H1 (cell line): ENCODE results near the gene NEDD9. TPM values are rescaled to one million over a fixed set of nuclear protein-coding genes. Genes with fewer than 3 reads are reported as not detected.
A peak's percentile ranks its signal among the peaks of the same experiment; 100 is the strongest.

Experiments used
- CTCF ChIA-PET: fragments of 300-600 bp; sonication (Branson Sonifier 250); formaldehyde crosslinking; loops from one replicate; lab custom pipeline; 2021; ENCODE audit not compliant: partially characterized antibody; lab: Charles Lee
- POLR2A ChIA-PET: fragments of 300-600 bp; sonication (Branson Sonifier 250); formaldehyde crosslinking; loops from one replicate; lab custom pipeline; 2021; ENCODE audit warnings: inconsistent platforms; ENCODE audit not compliant: partially characterized antibody; lab: Charles Lee
- DNase-seq, 2 experiments: peaks; one replicate each; pipeline versions ENCODE4 v3.0.0 to v3.0.0-alpha.2; 2010 to 2022; ENCODE audit warnings: low spot score in 2 of 2, low read depth in 1 of 2, mixed read lengths in 1 of 2
- FAIRE-seq: peaks from 2 replicates; lab custom pipeline; 2011; peaks lifted over from hg19 to GRCh38; lab: Jason Lieb, UNC
- H2AFZ ChIP-seq: 2 replicates; pipeline ENCODE4 v1.8.1; 2012; ENCODE audit warnings: low read length, inconsistent platforms
- H2AK5ac ChIP-seq: 2 replicates; pipeline ENCODE4 v1.6.1; 2013; ENCODE audit warnings: low read depth, low read length
- H2BK120ac ChIP-seq: replicated peaks from 2 replicates; pipeline ENCODE3; 2013; ENCODE audit warnings: low read depth, low read length, inconsistent platforms
- H2BK12ac ChIP-seq: 2 replicates; pipeline ENCODE4 v1.6.1; 2013; ENCODE audit warnings: low read depth, low read length
- H2BK15ac ChIP-seq: 2 replicates; pipeline ENCODE4 v1.6.1; 2013; ENCODE audit warnings: low read length
- H2BK20ac ChIP-seq: 2 replicates; pipeline ENCODE4 v1.6.1; 2013; ENCODE audit warnings: low read length
- H2BK5ac ChIP-seq: 2 replicates; pipeline ENCODE4 v1.6.1; 2013; ENCODE audit warnings: low read depth, low read length
- H3K14ac ChIP-seq: 2 replicates; pipeline ENCODE4 v1.6.1; 2013; ENCODE audit warnings: inconsistent platforms; ENCODE audit not compliant: insufficient read length
- H3K18ac ChIP-seq: 2 replicates; pipeline ENCODE4 v1.6.1; 2013; ENCODE audit warnings: low read length; ENCODE audit errors: extremely low read depth
- H3K23ac ChIP-seq: 2 replicates; pipeline ENCODE4 v1.6.1; 2013; ENCODE audit warnings: inconsistent platforms; ENCODE audit not compliant: insufficient read length
- H3K23me2 ChIP-seq: 2 replicates; pipeline ENCODE4 v1.6.1; 2013; ENCODE audit warnings: low read depth, low read length
- H3K27ac ChIP-seq: 2 replicates; pipeline ENCODE4 v1.6.1; 2011; ENCODE audit warnings: low read depth, low read length, inconsistent platforms
- H3K27me3 ChIP-seq, 4 experiments: replicated peaks in 1 of 4; 1 replicate in 1 of 4; 2 replicates in 3 of 4; pipeline versions ENCODE4 v1.6.1 to v1.8.1; 2011 to 2013; ENCODE audit warnings: low read length in 3 of 4, mild to moderate bottlenecking in 3 of 4, inconsistent platforms in 2 of 4, mixed read lengths in 2 of 4, moderate library complexity in 1 of 4; ENCODE audit not compliant: control insufficient read depth in 3 of 4, insufficient read depth in 3 of 4; ENCODE audit errors: extremely low read depth in 1 of 4
- H3K36me3 ChIP-seq, 4 experiments: 2 replicates each; pipeline versions ENCODE4 v1.6.1 to v1.8.1; 2011 to 2013; ENCODE audit warnings: mild to moderate bottlenecking in 4 of 4, low read length in 3 of 4, moderate library complexity in 2 of 4, control low read depth in 1 of 4, inconsistent platforms in 1 of 4; ENCODE audit not compliant: insufficient read depth in 4 of 4, control insufficient read depth in 2 of 4
- H3K4ac ChIP-seq: replicated peaks from 2 replicates; pipeline ENCODE3; 2013; ENCODE audit warnings: low read length, low read depth, mixed read lengths, inconsistent platforms; ENCODE audit not compliant: insufficient read length
- H3K4me1 ChIP-seq, 4 experiments: replicated peaks in 1 of 4; 1 replicate in 1 of 4; 2 replicates in 3 of 4; pipeline versions ENCODE4 v1.6.1 to v1.8.1; 2011 to 2013; ENCODE audit warnings: low read length in 3 of 4, inconsistent platforms in 2 of 4, mixed read lengths in 1 of 4; ENCODE audit not compliant: insufficient read depth in 4 of 4, control insufficient read depth in 3 of 4
- H3K4me2 ChIP-seq, 2 experiments: 2 replicates each; pipeline versions ENCODE4 v1.6.1 to v1.8.1; 2011 to 2013; ENCODE audit warnings: low read depth in 2 of 2, low read length in 2 of 2, control low read depth in 1 of 2, inconsistent platforms in 1 of 2, mild to moderate bottlenecking in 1 of 2; ENCODE audit not compliant: insufficient read depth in 1 of 2
- H3K4me3 ChIP-seq, 4 experiments: fragments of 200-600, 300-600 bp in 1 of 4; sonication (generic), shearing (Covaris generic), sonication (Bioruptor Twin) in 1 of 4; 2 replicates each; pipeline versions ENCODE4 v1.5.1 to v1.8.1; 2011 to 2016; ENCODE audit warnings: low read length in 4 of 4, low read depth in 3 of 4, control low read depth in 2 of 4, inconsistent platforms in 2 of 4, mild to moderate bottlenecking in 2 of 4, mixed read lengths in 1 of 4, moderate library complexity in 1 of 4; ENCODE audit not compliant: insufficient read depth in 2 of 4; ENCODE audit errors: extremely low read depth in 1 of 4
- H3K56ac ChIP-seq: replicated peaks from 2 replicates; pipeline ENCODE3; 2013; ENCODE audit warnings: low read depth, mild to moderate bottlenecking, mixed read lengths, low read length, inconsistent platforms; ENCODE audit not compliant: insufficient read length
- H3K79me1 ChIP-seq: 2 replicates; pipeline ENCODE4 v1.6.1; 2013; ENCODE audit warnings: low read depth, low read length, control low read depth
- H3K79me2 ChIP-seq, 2 experiments: 2 replicates each; pipeline versions ENCODE4 v1.6.1 to v1.8.1; 2012 to 2013; ENCODE audit warnings: low read length in 2 of 2, mild to moderate bottlenecking in 2 of 2, inconsistent platforms in 1 of 2; ENCODE audit not compliant: insufficient read depth in 2 of 2, control insufficient read depth in 1 of 2
- H3K9ac ChIP-seq, 4 experiments: replicated peaks in 1 of 4; 1 replicate in 1 of 4; 2 replicates in 3 of 4; pipeline versions ENCODE4 v1.6.1 to v1.8.1; 2011 to 2013; ENCODE audit warnings: low read depth in 3 of 4, low read length in 3 of 4, control low read depth in 2 of 4, mild to moderate bottlenecking in 2 of 4, moderate library complexity in 2 of 4, inconsistent platforms in 1 of 4; ENCODE audit errors: extremely low read depth in 1 of 4
- H3K9me3 ChIP-seq, 2 experiments: 2 replicates each; pipeline versions ENCODE4 v1.6.1 to v1.8.1; 2012 to 2013; ENCODE audit warnings: mild to moderate bottlenecking in 2 of 2, moderate library complexity in 2 of 2, control low read depth in 1 of 2, inconsistent platforms in 1 of 2, low read depth in 1 of 2, low read length in 1 of 2, mixed read lengths in 1 of 2; ENCODE audit not compliant: insufficient read depth in 2 of 2
- H4K20me1 ChIP-seq, 2 experiments: replicated peaks in 1 of 2; 2 replicates each; pipeline versions ENCODE3 to v1.8.1; 2011 to 2013; ENCODE audit warnings: inconsistent platforms in 2 of 2, low read length in 2 of 2, mild to moderate bottlenecking in 1 of 2; ENCODE audit not compliant: insufficient read depth in 2 of 2, control insufficient read depth in 1 of 2
- H4K5ac ChIP-seq: 2 replicates; pipeline ENCODE4 v1.6.1; 2013; ENCODE audit warnings: low read length, low read depth, mixed read lengths, inconsistent platforms; ENCODE audit not compliant: insufficient read length
- H4K8ac ChIP-seq: 2 replicates; pipeline ENCODE4 v1.8.0; 2013; ENCODE audit warnings: mild to moderate bottlenecking, moderate library complexity, low read length, inconsistent platforms; ENCODE audit not compliant: insufficient read depth; ENCODE audit errors: extremely low read depth
- H4K91ac ChIP-seq: replicated peaks from 2 replicates; pipeline ENCODE3; 2013; ENCODE audit warnings: low read length, mixed read lengths, inconsistent platforms; ENCODE audit not compliant: insufficient read length
- ATF2 ChIP-seq: IDR thresholded peaks from 2 replicates; pipeline ENCODE4 v1.6.1; 2012; ENCODE audit warnings: low read length, inconsistent platforms
- CBX5 ChIP-seq: fragments of 300-800, 300-1000 bp; sonication (generic); IDR thresholded peaks from 2 replicates; pipeline ENCODE4 v1.7.1; 2016; ENCODE audit warnings: antibody characterized with exemption, low read length, low read depth
- EGR1 ChIP-seq: IDR thresholded peaks from 2 replicates; pipeline ENCODE4 v1.6.1; 2011; ENCODE audit warnings: low read depth, low read length, borderline replicate concordance
- EP300 ChIP-seq, 2 experiments: IDR thresholded peaks; 1 replicate in 1 of 2; 2 replicates in 1 of 2; pipeline ENCODE4 v1.6.1; 2011 to 2012; ENCODE audit warnings: low read depth in 2 of 2, low read length in 2 of 2, mild to moderate bottlenecking in 2 of 2, borderline replicate concordance in 1 of 2, inconsistent platforms in 1 of 2, moderate library complexity in 1 of 2
- GABPA ChIP-seq: IDR thresholded peaks from 2 replicates; pipeline ENCODE4 v1.6.1; 2011; ENCODE audit warnings: mild to moderate bottlenecking, low read length, moderate library complexity, borderline replicate concordance; ENCODE audit not compliant: insufficient read depth
- MAFK ChIP-seq: IDR thresholded peaks from 2 replicates; pipeline ENCODE4 v1.6.1; 2012; ENCODE audit warnings: low read depth, mild to moderate bottlenecking, improper control_type of control experiment, low read length
- NRF1 ChIP-seq: IDR thresholded peaks from 2 replicates; pipeline ENCODE4 v1.6.1; 2011; ENCODE audit warnings: mild to moderate bottlenecking, low read depth, low read length, improper control_type of control experiment
- POU5F1 ChIP-seq: IDR thresholded peaks from 2 replicates; pipeline ENCODE4 v1.6.1; 2011; ENCODE audit warnings: low read depth, mild to moderate bottlenecking, low read length, moderate library complexity
- SIRT6 ChIP-seq: IDR thresholded peaks from one replicate; pipeline ENCODE4 v1.7.1; 2012; ENCODE audit warnings: low read length, inconsistent platforms
- SP2 ChIP-seq: IDR thresholded peaks from 2 replicates; pipeline ENCODE4 v1.6.1; 2012; ENCODE audit warnings: mild to moderate bottlenecking, low read length, inconsistent platforms
- SRF ChIP-seq: IDR thresholded peaks from 2 replicates; pipeline ENCODE4 v1.6.1; 2011; ENCODE audit warnings: mild to moderate bottlenecking, low read depth, low read length, moderate library complexity
- TEAD4 ChIP-seq: IDR thresholded peaks from 2 replicates; pipeline ENCODE4 v1.6.1; 2012; ENCODE audit warnings: low read depth, low read length, inconsistent platforms, mixed read lengths
- WGBS, 2 experiments: shearing (Covaris generic) in 1 of 2; methylation state at CpG; one replicate each; pipeline versions ENCODE4 v1.1.6 to v1.1.7; 2013 to 2015; ENCODE audit warnings: low lambda C conversion rate in 2 of 2, mixed read lengths in 2 of 2, inconsistent platforms in 1 of 2, low coverage in 1 of 2, missing lambda C conversion rate in 1 of 2; ENCODE audit not compliant: insufficient replicate concordance in 2 of 2, insufficient coverage in 1 of 2, insufficient read length in 1 of 2; ENCODE audit errors: extremely low coverage in 1 of 2, missing lambda C conversion rate in 1 of 2; 5-methylcytosine and 5-hydroxymethylcytosine counted together
- polyA plus RNA-seq, 7 experiments: library from polyadenylated mRNA; depleted of rRNA in 3 of 7; stranded (reverse) in 5 of 7; unstranded in 2 of 7; fragments of >200 nt in 5 of 7; fragments of 200-250 nt in 2 of 7; gene quantifications; 1 replicate in 5 of 7; 2 replicates in 1 of 7; 4 replicates in 1 of 7; pipeline versions ENCODE4 v1.2.1 to v1.2.3, GENCODE V29; 2011 to 2013; ENCODE audit warnings: missing spikeins in 2 of 7, mixed read lengths in 2 of 7
- total RNA-seq: library from RNA; stranded (reverse); fragmentation: NEBNext Ultra II Directional; extraction: Animal tissue kit (Norgen Biotek cat#: 25700); gene quantifications from 2 replicates; pipeline ENCODE4 v1.2.1, GENCODE V29; 2021

NEDD9 gene
- total and polyA plus RNA-seq, 2 of the 8 experiments (the other 6 are each of a cell fraction or from before 2014, with no cell fraction given): 3.6 to 12.0 TPM

- no peak for FAIRE-seq
- 86% methylated on average over 4 of the region's 4 CpGs; no CpG with 5 or more reads in 1 of the 2 experiments for WGBS, 2 experiments
- CTCF ChIA-PET: interaction anchor here (0.6 kb wide), 1 partner anchor 101 kb away, joined by 3 read pairs; no protein-coding TSS in a partner anchor
- TF ChIP-seq EGR1 (no peak), TEAD4 (no peak), CBX5 (no peak), NRF1 (no peak), EP300 (IDR thresholded peaks at IDR 0.05; ENCODE audit: borderline replicate concordance in 1 of 2, low read depth in 2 of 2, low read length in 2 of 2) (no peak), MAFK (no peak), SP2 (no peak), GABPA (no peak), ATF2 (no peak), POU5F1 (no peak), SRF (no peak), SIRT6 (no peak)
These were observed 47.9 kb upstream of the NEDD9 start for GRCh38 chr6:11280394-11280793.

More at GRCh38 chr6:11280394-11280793, 47.9 kb upstream of the NEDD9 start:
- no peaks in the 10 kb centered on the region for H3K36me3 ChIP-seq
- no peaks in the 10 kb centered on the region; a peak in 1 of 7 replicates for H3K27me3 ChIP-seq
- H3K4me1 ChIP-seq: peaks cover 4 to 9% (median 8%) of the 10 kb centered on the region in 4 experiments; a peak in 6 of 7 replicates
- no peaks in the 10 kb centered on the region for H3K79me1 ChIP-seq
- no peaks in the 10 kb centered on the region for H3K79me2 ChIP-seq
- H2AFZ ChIP-seq: no peak overlapping the region
- no peak overlapping the region for H3K14ac ChIP-seq
- DNase-seq: no peak
- H3K4me2 ChIP-seq: no peak overlapping the region
- no peak overlapping the region for H3K4me3 ChIP-seq
- no peaks in the 10 kb centered on the region for H4K20me1 ChIP-seq
- no peaks in the 10 kb centered on the region; the same call in 1 of the 2 replicates for H3K23me2 ChIP-seq
- no peak overlapping the region for H3K9ac ChIP-seq
- no peak overlapping the region for H3K27ac ChIP-seq
- no peak overlapping the region for H3K18ac ChIP-seq
- no peak overlapping the region for H3K56ac ChIP-seq
- H2BK12ac ChIP-seq: 0 out of 2 replicates have a peak overlapping the region, but pooled peaks have one; percentile 0
- H3K4ac ChIP-seq: no peak overlapping the region
- no peak overlapping the region for H2BK20ac ChIP-seq
- no peak overlapping the region for H2BK15ac ChIP-seq
- no peaks in the 10 kb centered on the region for H3K9me3 ChIP-seq
- H2AK5ac ChIP-seq: no peak overlapping the region
- no peak overlapping the region for H4K5ac ChIP-seq
- H2BK120ac ChIP-seq: no peak overlapping the region
- H2BK5ac ChIP-seq: no peak overlapping the region
- H4K91ac ChIP-seq: no peak overlapping the region
- H3K23ac ChIP-seq: no peak overlapping the region
- POLR2A ChIA-PET: no interaction called here
- H4K8ac ChIP-seq: no peak overlapping the region
